ENCODE results near the gene ANKRD30BL.
"Not testable (repeated sequence)": the region's sequence is repeated elsewhere in the genome, so short reads cannot be mapped to it uniquely, and the experiment has no call there.

The ANKRD30BL gene, protein sequence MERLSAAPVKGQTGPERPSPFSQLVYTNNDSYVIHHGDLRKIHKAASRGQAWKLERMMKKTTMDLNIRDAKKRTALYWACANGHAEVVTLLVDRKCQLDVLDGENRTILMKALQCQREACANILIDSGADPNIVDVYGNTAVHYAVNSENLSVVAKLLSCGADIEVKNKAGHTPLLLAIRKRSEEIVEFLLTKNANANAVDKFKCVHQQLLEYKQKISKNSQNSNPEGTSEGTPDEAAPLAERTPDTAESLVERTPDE

GRCh38 chr2:132161161-132162124 lies at the start of gene ANKRD30BL:
Gene ANKRD30BL, minus strand, starts transcription at chr2:132161952. Its CDS starts 247 bp downstream, at chr2:132161705.
- not testable (repeated sequence) for DNase-seq (ENCODE audit: low read depth)

- not testable (repeated sequence) for DNase-seq (ENCODE audit: low read depth)
Observed at GRCh38 chr2:132202866-132203265, 41.1 kb upstream of the ANKRD30BL start.

- DNase-seq (ENCODE audit: low read depth) = not testable (repeated sequence)
Observed at GRCh38 chr2:132192854-132193253, 31.1 kb upstream of the ANKRD30BL start.

GRCh38 chr2:132167100-132167499 lies 5.3 kb upstream of the ANKRD30BL start:
- not testable (repeated sequence) for DNase-seq (ENCODE audit: low read depth)

- not testable (repeated sequence) for DNase-seq (ENCODE audit: low read depth)
Observed at GRCh38 chr2:132162125-132162660, 441 bp upstream of the ANKRD30BL start.

DNA sequence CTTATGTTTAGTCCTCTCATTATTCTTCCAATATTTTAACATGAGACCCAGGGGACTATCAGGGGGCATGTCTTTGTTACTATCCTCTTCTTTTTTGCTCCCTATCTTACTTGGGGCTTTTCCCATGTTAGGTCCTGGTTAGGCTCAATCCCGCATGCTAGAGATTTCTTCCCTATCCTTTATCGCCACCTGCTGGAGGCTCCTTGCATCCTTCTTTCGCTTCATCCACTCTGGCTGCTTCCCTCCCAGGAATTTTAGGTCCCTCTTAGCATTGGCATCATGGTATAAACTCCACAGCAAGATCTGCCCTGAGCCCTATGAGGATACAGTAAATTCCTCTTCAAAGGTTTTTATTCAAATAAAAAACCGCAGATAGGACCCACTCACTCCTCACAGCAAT lies 15.0 kb downstream of the ANKRD30BL start:
- DNase-seq (ENCODE audit: low read depth) = peak; percentile 19

Data from GM04504 (cell line).